ENCODE data around the gene ACTR3C. TPM values are rescaled to one million over a fixed set of nuclear protein-coding genes. Genes with fewer than 3 reads are reported as not detected.

The ACTR3C gene
- total RNA-seq, 1 experiment from 2014 or later: 0.48 TPM

- H3K9ac ChIP-seq (ENCODE audit: low read length): no peak overlapping the region
- no peaks in the 10 kb centered on the region for H3K9me2 ChIP-seq (replicated peaks; ENCODE audit: insufficient read depth, low read length)
- no peak overlapping the region for H3K4me3 ChIP-seq (ENCODE audit: low read length)
- H4K20me1 ChIP-seq (ENCODE audit: insufficient read depth, low read depth, low read length): no peaks in the 10 kb centered on the region
- no peaks in the 10 kb centered on the region for H3K36me3 ChIP-seq (ENCODE audit: insufficient read depth, low read length)
- DNase-seq: no peak
- H3K27me3 ChIP-seq (ENCODE audit: low read length): no peaks in the 10 kb centered on the region
- H3K27ac ChIP-seq (ENCODE audit: low read length): no peak overlapping the region
- H3K79me2 ChIP-seq (ENCODE audit: low read length): no peaks in the 10 kb centered on the region
- no peak overlapping the region for H3K4me2 ChIP-seq (ENCODE audit: low read depth, low read length, poor library complexity, severe bottlenecking)
- H2AFZ ChIP-seq (ENCODE audit: low read length): no peak overlapping the region
- H3K4me1 ChIP-seq (ENCODE audit: low read length): no peaks in the 10 kb centered on the region
- no peaks in the 10 kb centered on the region for H3K9me3 ChIP-seq (ENCODE audit: low read length)
Observed at GRCh38 chr7:150336746-150337145, 13.4 kb upstream of the ACTR3C start.

GRCh38 chr7:150335774-150336112 lies 12.4 kb upstream of the ACTR3C start:
- Histone ChIP-seq H3K36me3 (ENCODE audit: insufficient read depth, low read length) (no peaks in the 10 kb centered on the region), H3K27ac (ENCODE audit: low read length) (no peak overlapping the region), H3K27me3 (ENCODE audit: low read length) (no peaks in the 10 kb centered on the region), H4K20me1 (ENCODE audit: insufficient read depth, low read depth, low read length) (no peaks in the 10 kb centered on the region), H3K9me3 (ENCODE audit: low read length) (no peaks in the 10 kb centered on the region), H3K9ac (ENCODE audit: low read length) (no peak overlapping the region), H3K4me1 (ENCODE audit: low read length) (no peaks in the 10 kb centered on the region), H2AFZ (ENCODE audit: low read length) (no peak overlapping the region), H3K4me3 (ENCODE audit: low read length) (no peak overlapping the region), H3K79me2 (ENCODE audit: low read length) (no peaks in the 10 kb centered on the region), H3K9me2 (replicated peaks; ENCODE audit: insufficient read depth, low read length) (no peaks in the 10 kb centered on the region), H3K4me2 (ENCODE audit: low read depth, low read length, poor library complexity, severe bottlenecking) (no peak overlapping the region)
- DNase-seq: no peak

GRCh38 chr7:150335108-150335773 lies 11.9 kb upstream of the ACTR3C start:
- Histone ChIP-seq H3K9me3 (ENCODE audit: low read length) (no peaks in the 10 kb centered on the region), H3K4me3 (ENCODE audit: low read length) (no peak overlapping the region), H3K9ac (ENCODE audit: low read length) (no peak overlapping the region), H4K20me1 (ENCODE audit: insufficient read depth, low read depth, low read length) (no peaks in the 10 kb centered on the region), H3K27ac (ENCODE audit: low read length) (no peak overlapping the region), H3K27me3 (ENCODE audit: low read length) (no peaks in the 10 kb centered on the region), H3K79me2 (ENCODE audit: low read length) (no peaks in the 10 kb centered on the region), H3K4me2 (ENCODE audit: low read depth, low read length, poor library complexity, severe bottlenecking) (no peak overlapping the region), H3K36me3 (ENCODE audit: insufficient read depth, low read length) (no peaks in the 10 kb centered on the region), H3K9me2 (replicated peaks; ENCODE audit: insufficient read depth, low read length) (no peaks in the 10 kb centered on the region), H3K4me1 (ENCODE audit: low read length) (no peaks in the 10 kb centered on the region), H2AFZ (ENCODE audit: low read length) (no peak overlapping the region)
- no peak for DNase-seq

GRCh38 chr7:150334108-150334507 lies 10.8 kb upstream of the ACTR3C start:
- H3K4me3 ChIP-seq (ENCODE audit: low read length): no peak overlapping the region
- no peak overlapping the region for H3K9ac ChIP-seq (ENCODE audit: low read length)
- H3K4me2 ChIP-seq (ENCODE audit: low read depth, low read length, poor library complexity, severe bottlenecking): no peak overlapping the region
- H3K9me2 ChIP-seq (replicated peaks; ENCODE audit: insufficient read depth, low read length): no peaks in the 10 kb centered on the region
- no peaks in the 10 kb centered on the region for H3K4me1 ChIP-seq (ENCODE audit: low read length)
- H2AFZ ChIP-seq (ENCODE audit: low read length): no peak overlapping the region
- H4K20me1 ChIP-seq (ENCODE audit: insufficient read depth, low read depth, low read length): no peaks in the 10 kb centered on the region
- H3K36me3 ChIP-seq (ENCODE audit: insufficient read depth, low read length): no peaks in the 10 kb centered on the region
- no peak overlapping the region for H3K27ac ChIP-seq (ENCODE audit: low read length)
- no peaks in the 10 kb centered on the region for H3K79me2 ChIP-seq (ENCODE audit: low read length)
- no peak for DNase-seq
- H3K9me3 ChIP-seq (ENCODE audit: low read length): no peaks in the 10 kb centered on the region
- no peaks in the 10 kb centered on the region for H3K27me3 ChIP-seq (ENCODE audit: low read length)

- H3K4me2 ChIP-seq (ENCODE audit: low read depth, low read length, poor library complexity, severe bottlenecking): no peak overlapping the region
- no peak overlapping the region for H3K4me3 ChIP-seq (ENCODE audit: low read length)
- no peaks in the 10 kb centered on the region for H4K20me1 ChIP-seq (ENCODE audit: insufficient read depth, low read depth, low read length)
- no peaks in the 10 kb centered on the region for H3K4me1 ChIP-seq (ENCODE audit: low read length)
- no peaks in the 10 kb centered on the region for H3K36me3 ChIP-seq (ENCODE audit: insufficient read depth, low read length)
- no peak overlapping the region for H3K27ac ChIP-seq (ENCODE audit: low read length)
- no peaks in the 10 kb centered on the region for H3K79me2 ChIP-seq (ENCODE audit: low read length)
- no peaks in the 10 kb centered on the region for H3K9me2 ChIP-seq (replicated peaks; ENCODE audit: insufficient read depth, low read length)
- no peaks in the 10 kb centered on the region for H3K27me3 ChIP-seq (ENCODE audit: low read length)
- no peak overlapping the region for H2AFZ ChIP-seq (ENCODE audit: low read length)
- no peaks in the 10 kb centered on the region for H3K9me3 ChIP-seq (ENCODE audit: low read length)
- DNase-seq: no peak
- no peak overlapping the region for H3K9ac ChIP-seq (ENCODE audit: low read length)
Observed at GRCh38 chr7:150333659-150334058, 10.3 kb upstream of the ACTR3C start.

GRCh38 chr7:150332852-150333635 lies 9.7 kb upstream of the ACTR3C start:
- H3K27ac ChIP-seq (ENCODE audit: low read length): no peak overlapping the region
- no peaks in the 10 kb centered on the region for H3K9me2 ChIP-seq (replicated peaks; ENCODE audit: insufficient read depth, low read length)
- no peak overlapping the region for H3K9ac ChIP-seq (ENCODE audit: low read length)

GRCh38 chr7:150330211-150330885 lies 7.0 kb upstream of the ACTR3C start:
- no peaks in the 10 kb centered on the region for H3K4me1 ChIP-seq (ENCODE audit: low read length)
- no peaks in the 10 kb centered on the region for H3K9me2 ChIP-seq (replicated peaks; ENCODE audit: insufficient read depth, low read length)
- H4K20me1 ChIP-seq (ENCODE audit: insufficient read depth, low read depth, low read length): no peaks in the 10 kb centered on the region
- H3K9me3 ChIP-seq (ENCODE audit: low read length): no peaks in the 10 kb centered on the region
- DNase-seq: no peak
- no peaks in the 10 kb centered on the region for H3K36me3 ChIP-seq (ENCODE audit: insufficient read depth, low read length)
- no peak overlapping the region for H2AFZ ChIP-seq (ENCODE audit: low read length)
- no peak overlapping the region for H3K9ac ChIP-seq (ENCODE audit: low read length)
- no peaks in the 10 kb centered on the region for H3K79me2 ChIP-seq (ENCODE audit: low read length)
- H3K27me3 ChIP-seq (ENCODE audit: low read length): no peaks in the 10 kb centered on the region
- H3K4me3 ChIP-seq (ENCODE audit: low read length): no peak overlapping the region
- H3K27ac ChIP-seq (ENCODE audit: low read length): no peak overlapping the region
- H3K4me2 ChIP-seq (ENCODE audit: low read depth, low read length, poor library complexity, severe bottlenecking): no peak overlapping the region

More at GRCh38 chr7:150332852-150333635, 9.7 kb upstream of the ACTR3C start:
- Histone ChIP-seq H3K4me3 (ENCODE audit: low read length) (no peak overlapping the region), H4K20me1 (ENCODE audit: insufficient read depth, low read depth, low read length) (no peaks in the 10 kb centered on the region), H3K9me3 (ENCODE audit: low read length) (no peaks in the 10 kb centered on the region), H3K79me2 (ENCODE audit: low read length) (no peaks in the 10 kb centered on the region), H3K36me3 (ENCODE audit: insufficient read depth, low read length) (no peaks in the 10 kb centered on the region), H3K4me2 (ENCODE audit: low read depth, low read length, poor library complexity, severe bottlenecking) (no peak overlapping the region), H3K4me1 (ENCODE audit: low read length) (no peaks in the 10 kb centered on the region), H2AFZ (ENCODE audit: low read length) (no peak overlapping the region), H3K27me3 (ENCODE audit: low read length) (no peaks in the 10 kb centered on the region)
- no peak for DNase-seq

GRCh38 chr7:150329331-150330120 lies 6.2 kb upstream of the ACTR3C start:
- Histone ChIP-seq H3K36me3 (ENCODE audit: insufficient read depth, low read length) (no peaks in the 10 kb centered on the region), H3K79me2 (ENCODE audit: low read length) (peaks cover 7% of the 10 kb centered on the region), H3K9ac (ENCODE audit: low read length) (no peak overlapping the region), H3K4me3 (ENCODE audit: low read length) (no peak overlapping the region), H3K4me2 (ENCODE audit: low read depth, low read length, poor library complexity, severe bottlenecking) (no peak overlapping the region), H3K4me1 (ENCODE audit: low read length) (peaks cover 2% of the 10 kb centered on the region), H2AFZ (ENCODE audit: low read length) (no peak overlapping the region), H3K9me2 (replicated peaks; ENCODE audit: insufficient read depth, low read length) (no peaks in the 10 kb centered on the region), H3K27ac (ENCODE audit: low read length) (no peak overlapping the region), H3K9me3 (ENCODE audit: low read length) (no peaks in the 10 kb centered on the region), H4K20me1 (ENCODE audit: insufficient read depth, low read depth, low read length) (no peaks in the 10 kb centered on the region), H3K27me3 (ENCODE audit: low read length) (no peaks in the 10 kb centered on the region)
- no peak for DNase-seq
